Uterus (tissue), 4 donors: Measurements from ENCODE around the gene DROSHA. TPM values are rescaled to one million over a fixed set of nuclear protein-coding genes. Genes with fewer than 3 reads are reported as not detected.
A peak's percentile ranks its signal among the peaks of the same experiment; 100 is the strongest.

Source experiments
- DNase-seq, 2 donors: peaks; one replicate each; pipeline ENCODE4 v3.0.0-alpha.2; 2019 to 2020
- H3K27ac ChIP-seq, 2 donors: fragments of 200-600 bp; sonication (generic); 1 replicate in 1 of 2; 2 replicates in 1 of 2; pipeline ENCODE4 v1.5.1; 2016 to 2018
- H3K27me3 ChIP-seq, 2 donors: fragments of 200-600 bp; sonication (generic); one replicate each; pipeline ENCODE4 v1.5.1; 2018 to 2019; ENCODE audit warnings: control low read depth in 1 of 2
- H3K36me3 ChIP-seq, 2 donors: fragments of 200-600 bp; sonication (generic); one replicate each; pipeline ENCODE4 v1.5.1; 2019; ENCODE audit warnings: control low read depth in 1 of 2
- H3K4me1 ChIP-seq, 2 donors: fragments of 200-600 bp; sonication (generic); one replicate each; pipeline ENCODE4 v1.5.1; 2018 to 2019; ENCODE audit warnings: control low read depth in 1 of 2
- H3K4me3 ChIP-seq, 2 donors: fragments of 200-600 bp; sonication (generic); 1 replicate in 1 of 2; 2 replicates in 1 of 2; pipeline ENCODE4 v1.5.1; 2018 to 2019; ENCODE audit warnings: mild to moderate bottlenecking in 1 of 2
- H3K9me3 ChIP-seq, 2 donors: fragments of 200-600 bp; sonication (generic); one replicate each; pipeline ENCODE4 v1.5.1; 2019; ENCODE audit warnings: control low read depth in 1 of 2
- POLR2A ChIP-seq, 2 donors: fragments of 450-650 bp; IDR thresholded peaks; one replicate each; pipeline ENCODE4 v1.6.1; 2016; ENCODE audit warnings: antibody characterized with exemption in 2 of 2, mild to moderate bottlenecking in 1 of 2, moderate library complexity in 1 of 2
- intact Hi-C: fragments of 100-400 bp; cut with DNase I; formaldehyde crosslinking; loops from one replicate; pipeline ENCODE4 v1.15.1; 2023; ENCODE audit warnings: low total_unique reads
- total RNA-seq, 4 donors: library from RNA; depleted of rRNA in 3 of 4; stranded (reverse); fragments of >200 nt in 3 of 4; gene quantifications; one replicate each; pipeline versions ENCODE4 v1.1.0 to v1.2.4, GENCODE V29; 2014 to 2023
- TF ChIP-seq, protein P1 (sequence below), 4 experiments: fragments of 200-600 bp in 2 of 4; fragments of 450-650 bp in 2 of 4; sonication (generic) in 2 of 4; IDR thresholded peaks; one replicate each; pipeline ENCODE4 v1.5.1; 2016 to 2019; ENCODE audit warnings: antibody characterized with exemption in 4 of 4, mild to moderate bottlenecking in 2 of 4, moderate library complexity in 1 of 4
- donor health status: DM: yes; HTN: yes; CAD: no.

Gene DROSHA
- total RNA-seq, 4 donors from 2014 or later, result 17.2 to 82.1 (median 40.5) TPM

DNA sequence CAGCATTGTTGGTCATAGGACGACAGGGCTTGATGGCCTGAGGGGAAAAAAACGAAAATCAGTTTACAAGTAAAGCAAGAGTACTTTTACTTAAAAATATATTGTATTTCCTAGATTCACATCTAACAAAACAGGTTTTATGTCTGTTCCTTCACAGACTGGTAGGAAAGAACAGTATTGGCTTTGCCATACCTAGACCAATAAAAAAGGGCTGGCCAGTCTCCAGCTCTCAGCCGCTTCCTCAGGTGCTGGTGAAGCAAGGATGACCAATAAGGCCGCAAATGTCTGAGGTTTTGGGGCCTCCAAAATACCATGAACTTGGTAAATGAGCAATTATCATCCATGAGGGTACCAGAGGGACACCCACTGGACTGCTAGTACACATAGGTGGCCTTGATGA, 36.6 kb downstream of the DROSHA start:
- Histone ChIP-seq H3K27me3 (no peaks in the 10 kb centered on the region), H3K27ac (no peak overlapping the region), H3K36me3 (no peaks in the 10 kb centered on the region), H3K9me3 (no peaks in the 10 kb centered on the region), H3K4me3 (no peak overlapping the region), H3K4me1 (no peaks in the 10 kb centered on the region)
- TF ChIP-seq POLR2A (IDR thresholded peaks at IDR 0.05), result no peak
- TF ChIP-seq, protein P1, sequence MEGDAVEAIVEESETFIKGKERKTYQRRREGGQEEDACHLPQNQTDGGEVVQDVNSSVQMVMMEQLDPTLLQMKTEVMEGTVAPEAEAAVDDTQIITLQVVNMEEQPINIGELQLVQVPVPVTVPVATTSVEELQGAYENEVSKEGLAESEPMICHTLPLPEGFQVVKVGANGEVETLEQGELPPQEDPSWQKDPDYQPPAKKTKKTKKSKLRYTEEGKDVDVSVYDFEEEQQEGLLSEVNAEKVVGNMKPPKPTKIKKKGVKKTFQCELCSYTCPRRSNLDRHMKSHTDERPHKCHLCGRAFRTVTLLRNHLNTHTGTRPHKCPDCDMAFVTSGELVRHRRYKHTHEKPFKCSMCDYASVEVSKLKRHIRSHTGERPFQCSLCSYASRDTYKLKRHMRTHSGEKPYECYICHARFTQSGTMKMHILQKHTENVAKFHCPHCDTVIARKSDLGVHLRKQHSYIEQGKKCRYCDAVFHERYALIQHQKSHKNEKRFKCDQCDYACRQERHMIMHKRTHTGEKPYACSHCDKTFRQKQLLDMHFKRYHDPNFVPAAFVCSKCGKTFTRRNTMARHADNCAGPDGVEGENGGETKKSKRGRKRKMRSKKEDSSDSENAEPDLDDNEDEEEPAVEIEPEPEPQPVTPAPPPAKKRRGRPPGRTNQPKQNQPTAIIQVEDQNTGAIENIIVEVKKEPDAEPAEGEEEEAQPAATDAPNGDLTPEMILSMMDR (IDR thresholded peaks at IDR 0.05), result no peak
- intact Hi-C loops, result no loop called here
- no peak for DNase-seq

DNA sequence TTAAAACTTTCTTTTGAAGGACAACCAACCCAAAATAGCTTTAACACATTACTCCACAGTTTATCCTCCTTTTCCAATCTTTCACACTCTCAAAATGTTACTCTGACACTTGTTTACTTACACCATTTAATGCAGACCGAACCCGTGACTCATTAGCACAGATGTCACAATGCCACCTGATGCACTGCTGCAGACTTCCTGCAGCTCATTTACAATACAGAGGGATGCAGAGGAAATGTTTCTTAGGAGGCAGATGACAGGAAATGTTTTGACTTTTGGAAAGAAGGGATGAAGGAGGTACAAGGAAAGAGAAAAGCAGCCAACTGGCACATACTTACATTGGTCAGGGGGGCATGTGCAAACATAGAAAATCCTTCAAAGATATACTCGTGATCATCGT, 39.0 kb downstream of the DROSHA start:
- Histone ChIP-seq H3K9me3 (no peaks in the 10 kb centered on the region), H3K4me1 (no peaks in the 10 kb centered on the region), H3K27me3 (no peaks in the 10 kb centered on the region), H3K4me3 (no peak overlapping the region), H3K27ac (no peak overlapping the region), H3K36me3 (no peaks in the 10 kb centered on the region)
- intact Hi-C loops, result no loop called here
- DNase-seq, result no peak
- no peak for TF ChIP-seq POLR2A (IDR thresholded peaks at IDR 0.05)
- TF ChIP-seq, protein P1 (IDR thresholded peaks at IDR 0.05), result no peak

DNA sequence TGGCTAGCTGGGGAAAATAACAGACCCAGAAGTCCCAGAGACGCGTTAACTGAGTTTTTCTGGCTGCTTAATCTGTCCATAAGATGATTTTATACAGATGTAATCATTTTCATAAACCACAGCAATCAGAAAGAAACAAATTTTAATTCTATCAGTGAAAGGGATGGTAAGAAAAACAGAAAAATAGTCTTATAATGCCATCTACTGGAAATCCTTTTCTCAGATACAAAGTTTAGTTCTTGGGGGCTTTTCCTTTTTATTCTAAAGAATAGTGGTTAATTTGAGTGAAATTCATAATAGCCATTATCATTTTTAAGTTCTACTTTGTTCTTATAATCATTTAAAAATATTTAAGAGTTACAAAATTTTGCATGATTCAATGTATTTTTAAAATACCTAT, 44.4 kb downstream of the DROSHA start:
- no peaks in the 10 kb centered on the region for H3K36me3 ChIP-seq
- no peak for DNase-seq
- TF ChIP-seq, protein P1 (IDR thresholded peaks at IDR 0.05), result peak in 1 of 4 experiments; percentile 4
- TF ChIP-seq POLR2A (IDR thresholded peaks at IDR 0.05), result no peak

DNA sequence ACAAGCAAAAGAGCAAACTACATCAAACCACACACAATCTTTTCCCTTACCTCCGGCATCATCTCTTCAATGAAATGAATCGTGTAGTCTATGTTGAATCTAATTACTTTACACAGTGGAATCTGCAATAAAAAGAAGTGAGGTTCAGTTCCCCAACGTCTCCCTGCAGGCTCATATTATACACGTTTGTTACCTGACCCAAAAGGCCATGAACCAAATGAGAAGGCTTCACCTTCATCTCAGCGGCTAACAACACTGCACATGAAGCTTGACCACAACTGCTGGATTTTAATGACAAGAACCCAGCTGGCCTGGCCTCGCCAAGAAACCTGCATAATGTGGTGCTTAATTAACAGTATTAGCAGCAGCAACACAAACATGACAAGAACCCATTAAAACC, 45.5 kb downstream of the DROSHA start:
- no peaks in the 10 kb centered on the region for H3K9me3 ChIP-seq
- no peaks in the 10 kb centered on the region for H3K27me3 ChIP-seq
- no peaks in the 10 kb centered on the region for H3K4me1 ChIP-seq
- DNase-seq, result no peak
- no peaks in the 10 kb centered on the region for H3K36me3 ChIP-seq
- H3K27ac ChIP-seq, result no peak overlapping the region
- intact Hi-C loops, result no loop called here
- TF ChIP-seq POLR2A (IDR thresholded peaks at IDR 0.05), result no peak
- TF ChIP-seq, protein P1 (IDR thresholded peaks at IDR 0.05), result no peak
- no peak overlapping the region for H3K4me3 ChIP-seq

More for the DNA sequence above, 44.4 kb downstream of the DROSHA start:
- no peaks in the 10 kb centered on the region for H3K4me1 ChIP-seq
- intact Hi-C loops, result no loop called here
- H3K9me3 ChIP-seq, result no peaks in the 10 kb centered on the region
- H3K27me3 ChIP-seq, result no peaks in the 10 kb centered on the region
- no peak overlapping the region for H3K4me3 ChIP-seq
- no peak overlapping the region for H3K27ac ChIP-seq

DNA sequence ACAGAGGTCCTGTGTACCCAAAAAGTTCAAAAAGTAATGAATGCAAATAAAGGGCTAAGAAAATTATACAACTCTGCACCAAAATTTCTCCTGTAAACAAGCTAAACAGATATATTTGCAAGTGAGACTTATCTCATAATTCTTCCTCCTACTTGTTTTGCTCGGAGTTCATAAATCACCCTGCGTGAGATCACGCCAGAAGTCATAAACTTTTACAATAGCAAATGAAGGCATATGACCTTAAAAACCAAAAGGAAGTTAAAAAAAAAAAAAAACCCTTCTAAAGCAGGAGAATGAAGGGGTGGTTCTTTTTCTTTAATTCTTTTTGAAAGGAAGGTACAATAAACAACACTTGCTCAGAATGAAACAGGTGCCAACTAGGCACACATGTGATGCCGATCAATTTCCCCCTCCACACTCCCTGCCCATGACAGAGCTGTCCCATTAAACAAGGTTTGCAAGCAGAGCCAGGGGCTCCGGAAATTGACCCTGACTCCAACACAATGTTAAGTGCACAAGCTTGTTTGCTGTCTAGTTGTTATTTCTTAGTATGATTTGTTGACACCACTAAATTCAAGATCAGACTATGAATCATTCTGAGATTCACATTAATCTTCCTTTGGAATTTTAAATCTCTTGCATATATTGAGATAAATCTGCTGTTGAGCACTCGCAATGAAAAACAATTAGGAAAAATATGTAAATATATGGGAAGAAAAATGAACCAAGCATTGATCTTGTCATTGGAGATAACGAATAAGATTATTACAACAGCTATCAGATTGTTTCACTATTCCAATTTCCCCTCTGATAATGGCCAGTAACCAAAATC, 46.3 kb downstream of the DROSHA start:
- H3K9me3 ChIP-seq, result no peaks in the 10 kb centered on the region
- H3K27me3 ChIP-seq, result no peaks in the 10 kb centered on the region
- intact Hi-C loops, result no loop called here
- H3K36me3 ChIP-seq, result no peaks in the 10 kb centered on the region
- no peaks in the 10 kb centered on the region for H3K4me1 ChIP-seq
- TF ChIP-seq, protein P1 (IDR thresholded peaks at IDR 0.05), result no peak
- TF ChIP-seq POLR2A (IDR thresholded peaks at IDR 0.05), result no peak
- no peak overlapping the region for H3K4me3 ChIP-seq
- peak overlapping the region; percentile 7 to 36 for H3K27ac ChIP-seq
- peak in 1 of 2 donors; percentile 63 for DNase-seq
